Renal pelvis (tissue), 12 donors: ENCODE results near the gene ZFP30. TPM values are rescaled to one million over a fixed set of nuclear protein-coding genes. Genes with fewer than 3 reads are reported as not detected.
"Not testable (repeated sequence)": the region's sequence is repeated elsewhere in the genome, so short reads cannot be mapped to it uniquely, and the experiment has no call there.

Source experiments
- DNase-seq: peaks from one replicate; pipeline ENCODE4 v3.0.0-alpha.2; 2013
- long read RNA-seq, 16 experiments: transcript quantifications; one replicate each; lab custom pipeline, GENCODE V29; 2026
- polyA plus RNA-seq, 3 donors: library from polyadenylated mRNA; unstranded; fragments of 120-200 nt; gene quantifications; one replicate each; pipeline ENCODE4 v1.2.1, GENCODE V29; 2013; ENCODE audit not compliant: insufficient read length in 3 of 3

The ZFP30 gene
- 10 to 100 TPM; 22.2 to 25.9 (median 24.2) TPM for polyA plus RNA-seq
- long read RNA-seq, donor 1: 0 reads
- long read RNA-seq, donor 2: 0 reads
- long read RNA-seq, donor 3: 0 reads
- long read RNA-seq, donor 4: 0 reads
- long read RNA-seq, donor 5: 0 reads
- long read RNA-seq, donor 6: 0 reads
- long read RNA-seq, donor 7: 0 reads
- long read RNA-seq, donor 8, full-length matches to known transcripts: 1 of 1 reads
- long read RNA-seq, donor 8, partial matches to known transcripts: 0 of 1 reads
- long read RNA-seq, donor 8, other reads (novel, unspliced or antisense): 0 of 1 reads
- long read RNA-seq, donor 9: 0 reads
- long read RNA-seq, donor 10: 0 reads
- long read RNA-seq, donor 11: 0 reads
- long read RNA-seq, donor 12, full-length matches to known transcripts: 1 of 1 reads
- long read RNA-seq, donor 12, partial matches to known transcripts: 0 of 1 reads
- long read RNA-seq, donor 12, other reads (novel, unspliced or antisense): 0 of 1 reads
- long read RNA-seq, donor 13: 0 reads
- long read RNA-seq, donor 14: 0 reads
- long read RNA-seq, donor 15, partial matches to known transcripts: 10 of 10 reads
- long read RNA-seq, donor 15, other reads (novel, unspliced or antisense): 0 of 10 reads
- long read RNA-seq, donor 16: 0 reads

DNA sequence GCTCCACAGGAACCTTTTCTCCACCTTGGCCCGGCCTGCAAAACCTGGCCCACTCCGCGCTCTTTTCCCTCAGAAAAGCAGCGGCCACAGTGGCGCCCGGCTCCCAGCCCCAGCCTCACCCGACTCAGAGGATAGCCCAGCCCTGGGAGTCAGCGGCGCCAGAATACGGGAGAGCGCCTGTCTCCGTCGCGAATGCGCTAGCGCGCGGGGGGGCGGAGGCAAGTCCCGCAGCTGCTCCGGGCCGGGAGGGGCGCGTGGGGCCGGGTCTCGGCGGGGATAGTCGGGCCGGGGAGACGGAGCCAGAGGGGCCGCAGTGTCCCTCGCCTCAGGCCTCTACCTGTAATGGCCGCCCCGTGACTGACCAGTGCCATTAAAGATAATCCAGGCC is at the start of gene ZFP30:
Gene ZFP30 (minus strand): TSS at position 165 of the 388 bp plus-strand sequence. CDS start 7,643 bp downstream, outside the sequence.
- peak; percentile 79 for DNase-seq

GRCh38 chr19:37699057-37699456 is 43.8 kb upstream of the ZFP30 start:
- no peak for DNase-seq

DNA sequence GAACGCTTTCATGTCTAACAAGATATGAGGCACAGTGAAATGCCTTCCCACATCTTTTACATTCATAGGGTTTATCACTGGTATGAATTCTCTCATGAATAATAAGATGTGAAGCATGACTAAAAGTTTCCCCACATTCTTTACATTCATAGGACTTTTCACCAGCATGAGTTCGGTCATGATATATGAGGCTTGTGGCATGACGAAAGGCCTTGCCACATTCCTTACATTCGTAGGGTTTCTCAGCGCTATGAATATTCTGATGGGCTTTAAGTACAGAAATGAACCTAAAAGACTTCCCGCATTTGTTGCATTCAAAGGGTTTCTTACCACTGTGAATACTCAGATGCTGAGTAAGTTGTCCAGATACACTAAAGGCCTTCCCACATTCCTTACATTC is 43.0 kb upstream of the ZFP30 start:
- DNase-seq: no peak

DNA sequence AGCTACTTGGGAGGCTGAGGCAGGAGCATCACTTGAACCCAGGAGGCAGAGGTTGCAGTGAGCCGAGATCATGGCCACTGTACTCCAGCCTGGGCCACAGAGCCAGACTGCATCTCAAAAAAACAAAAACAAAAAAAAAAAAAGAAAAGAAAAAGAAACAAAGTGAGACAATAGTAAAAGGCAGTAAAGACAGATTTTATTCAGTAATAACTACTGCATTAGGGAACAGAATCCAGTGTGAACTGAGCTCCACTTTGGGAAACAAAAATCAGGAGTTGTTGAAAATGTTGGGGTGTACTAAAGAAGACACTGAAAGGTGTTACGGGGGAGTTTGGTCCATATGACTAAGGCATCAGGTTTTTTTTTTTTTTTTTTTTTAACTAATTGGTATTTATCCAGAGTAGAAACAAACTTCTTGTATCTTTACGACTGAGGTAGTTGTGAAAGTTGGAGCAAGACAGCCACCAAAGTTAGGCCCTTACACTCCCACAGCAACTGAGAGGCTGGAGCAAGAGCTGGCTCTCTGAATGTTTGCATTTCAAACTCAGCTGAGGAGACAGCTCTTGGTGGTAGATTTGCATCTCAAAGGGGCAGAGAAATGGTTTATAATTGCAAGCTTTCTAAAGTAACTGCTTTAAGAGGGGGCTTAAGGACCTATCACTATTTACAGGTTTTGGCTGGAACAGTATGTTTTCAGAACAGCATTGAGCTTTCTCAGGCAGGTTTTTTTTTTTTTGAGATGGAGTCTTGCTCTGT is 40.1 kb upstream of the ZFP30 start:
- no peak for DNase-seq

- DNase-seq: no peak
These were observed 37.8 kb upstream of the ZFP30 start for GRCh38 chr19:37692956-37693620.

DNA sequence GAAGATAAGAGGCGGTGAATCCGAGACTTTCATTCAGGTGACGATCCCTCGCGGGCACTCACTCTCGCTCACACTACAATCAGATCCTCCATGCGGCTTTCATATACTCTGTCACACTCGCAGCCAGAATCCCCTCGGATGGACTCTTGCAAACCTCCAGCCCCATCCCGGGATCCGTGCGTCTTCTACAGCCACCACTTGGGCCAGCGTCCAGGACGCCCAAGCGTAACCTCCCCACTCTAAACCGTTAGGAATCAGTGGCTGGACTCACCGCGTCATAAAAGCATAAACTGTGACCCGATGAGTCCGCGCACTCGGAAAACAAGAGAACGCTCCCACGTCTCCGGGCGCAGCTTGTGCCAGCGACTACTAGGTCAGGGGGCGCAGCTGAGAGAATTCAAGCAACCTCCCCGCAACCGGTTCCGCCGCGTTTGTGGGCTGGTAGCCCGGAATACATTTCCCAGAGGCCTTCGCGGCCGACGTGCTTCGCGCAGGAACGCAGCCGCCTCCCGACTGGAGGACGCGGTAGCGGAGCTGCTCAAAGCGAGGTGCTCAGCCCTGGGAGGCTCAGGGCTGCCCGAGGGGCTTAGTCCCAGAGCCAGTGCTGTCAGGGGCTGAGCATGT is 36.7 kb upstream of the ZFP30 start:
- peak; percentile 80 for DNase-seq

- DNase-seq: no peak
These were observed 28.3 kb upstream of the ZFP30 start for GRCh38 chr19:37683520-37683919.

GRCh38 chr19:37669450-37669914 is 14.2 kb upstream of the ZFP30 start:
- no peak for DNase-seq

GRCh38 chr19:37657157-37657556 is 1.9 kb upstream of the ZFP30 start:
- DNase-seq: not testable (repeated sequence)

GRCh38 chr19:37655689-37656371 is 565 bp upstream of the ZFP30 start:
- DNase-seq: peak; percentile 85

GRCh38 chr19:37654629-37655300 is 500 bp downstream of the ZFP30 start:
- DNase-seq: peak; percentile 41

- no peak for DNase-seq
These were observed 1.1 kb downstream of the ZFP30 start for GRCh38 chr19:37654118-37654517.

GRCh38 chr19:37635076-37636056 is 19.9 kb downstream of the ZFP30 start:
- no peak for DNase-seq

DNA sequence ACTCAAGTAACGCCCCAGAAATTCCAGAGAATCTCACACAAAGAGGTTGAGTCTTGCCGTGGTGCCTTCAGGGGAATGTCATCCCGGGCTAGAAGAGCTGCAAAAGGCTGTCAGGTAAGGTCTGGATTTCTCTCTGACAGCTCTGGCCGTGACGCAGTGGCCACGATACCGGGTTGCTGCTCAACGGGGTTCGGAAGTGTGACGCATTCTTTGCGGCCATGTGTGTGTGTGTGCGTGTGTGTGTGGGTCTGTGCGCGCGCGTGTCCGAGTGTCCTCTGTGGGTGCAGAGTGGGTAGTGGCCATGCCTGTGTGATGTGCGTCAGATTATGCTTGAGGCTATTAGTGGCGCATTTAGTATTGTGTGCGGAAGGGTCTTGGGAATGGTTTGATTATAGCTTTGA is 60.3 kb downstream of the ZFP30 start:
- DNase-seq: no peak

DNA sequence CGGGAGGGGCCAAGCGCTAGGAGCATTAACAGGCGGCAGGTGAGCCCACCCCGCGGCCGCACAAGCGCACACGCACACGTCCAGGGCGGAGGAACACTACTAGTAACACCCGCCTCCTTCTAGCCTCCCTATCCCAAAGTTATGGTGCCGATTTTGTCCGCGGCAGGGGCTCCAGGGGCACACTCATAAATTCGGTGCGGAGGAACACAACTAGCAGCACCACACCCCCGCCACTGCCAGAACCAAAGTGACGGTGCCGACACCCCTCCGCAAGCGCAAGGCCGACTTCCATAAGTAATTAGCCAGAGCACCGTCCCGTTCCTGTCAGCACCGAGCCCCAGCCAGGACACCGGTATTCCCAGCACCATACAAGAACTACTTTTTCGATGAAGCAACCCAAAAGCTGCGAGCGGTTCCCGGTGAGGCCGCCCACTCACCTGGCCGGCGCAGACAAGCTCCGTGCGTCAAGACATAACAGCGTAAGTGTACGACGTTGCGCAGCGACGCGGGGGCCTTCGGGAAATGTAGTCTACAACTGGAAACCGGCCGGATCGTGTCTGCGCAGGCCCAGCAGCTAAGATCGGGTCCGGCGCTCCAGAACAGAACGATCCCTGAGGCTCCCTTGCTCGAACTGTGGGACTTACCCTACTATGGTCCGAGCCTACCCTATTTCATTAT is 60.8 kb downstream of the ZFP30 start, which contains the start of the genes ZNF540 and ZNF571:
Gene ZNF540 (plus strand): TSS at position 573 of the 678 bp plus-strand sequence. CDS start 3,572 bp downstream, outside the sequence.
Gene ZNF571 (minus strand): TSS at position 489 of the 678 bp plus-strand sequence. CDS start 8,116 bp downstream, outside the sequence.
- DNase-seq: peak; percentile 95

DNA sequence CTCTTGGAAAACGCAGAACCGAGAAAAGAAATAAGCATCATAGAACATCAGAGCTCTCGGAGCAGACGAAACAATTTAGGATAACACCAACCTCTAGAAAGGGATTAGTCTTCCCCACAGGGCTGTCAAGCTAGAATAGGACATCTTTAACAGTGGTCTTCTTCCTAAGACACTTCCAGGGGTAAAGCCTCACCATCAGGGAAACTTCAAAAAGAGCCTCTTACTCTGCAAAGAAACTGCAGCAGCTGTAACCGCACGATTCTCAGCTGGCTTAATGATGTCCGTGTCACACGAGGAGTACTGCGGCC is 61.3 kb downstream of the ZFP30 start:
- no peak for DNase-seq

DNA sequence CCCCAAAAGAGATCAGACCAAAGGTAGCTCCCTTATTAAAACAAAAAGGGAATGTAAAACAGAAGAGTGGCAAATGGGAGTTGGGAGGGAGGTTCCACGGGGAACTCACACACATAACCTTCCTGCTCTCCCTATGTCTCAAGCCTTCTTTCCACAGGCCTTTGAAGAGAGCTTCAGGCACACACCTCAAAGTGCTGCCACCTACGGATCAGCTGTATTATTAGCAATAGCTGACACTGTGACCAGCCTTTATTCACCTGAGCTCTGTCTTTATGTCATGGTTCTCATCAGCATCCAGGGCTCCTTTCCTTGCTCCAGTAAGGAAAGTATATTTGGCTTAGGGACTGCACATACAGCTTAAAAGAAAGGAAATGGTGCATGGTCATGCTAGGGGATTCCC is 71.9 kb downstream of the ZFP30 start:
- DNase-seq: no peak

DNA sequence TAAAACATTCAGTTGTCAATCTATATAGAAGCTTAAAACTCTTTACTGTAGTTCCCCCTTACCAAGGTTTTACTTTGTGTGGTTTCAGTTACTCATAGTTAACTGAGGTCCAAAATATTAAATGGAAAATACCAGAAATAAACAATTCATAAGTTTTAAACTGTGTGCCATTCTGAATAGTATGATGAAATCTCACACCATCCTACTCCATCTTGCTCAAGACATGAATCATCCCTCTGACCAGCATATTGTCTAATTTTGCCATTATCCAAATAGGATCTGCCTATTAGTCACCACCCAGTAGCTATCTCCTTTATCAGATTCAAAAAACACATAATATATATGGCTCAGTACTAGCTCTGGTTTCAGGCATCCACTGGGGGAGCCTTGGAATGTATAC is 83.1 kb downstream of the ZFP30 start:
- no peak for DNase-seq

DNA sequence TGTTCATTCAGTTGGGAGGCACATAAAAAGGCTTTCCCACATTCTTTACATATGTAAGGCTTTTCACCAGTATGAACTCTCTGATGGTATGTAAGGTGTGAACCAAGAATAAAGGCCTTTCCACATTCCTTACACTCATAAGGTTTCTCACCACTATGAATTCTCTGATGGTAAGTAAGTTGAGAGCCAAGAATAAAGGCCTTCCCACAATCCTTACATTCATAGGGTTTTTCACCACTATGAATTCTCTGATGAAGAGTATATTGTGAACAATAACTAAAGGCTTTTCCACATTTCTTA is 89.9 kb downstream of the ZFP30 start:
- no peak for DNase-seq
